Right lobe of liver (tissue), 4 donors: ENCODE results near the gene ZNF362.

ENCODE experiments used
- CTCF ChIP-seq, 4 donors: fragments of 200-600 bp in 3 of 4; fragments of 450-650 bp in 1 of 4; IDR thresholded peaks; one replicate each; pipeline versions ENCODE4 v1.5.1 to v1.8.0; 2016 to 2022; ENCODE audit warnings: antibody characterized with exemption in 4 of 4, mild to moderate bottlenecking in 2 of 4
- POLR2A ChIP-seq: fragments of 450-650 bp; IDR thresholded peaks from one replicate; pipeline ENCODE4 v1.6.1; 2017; ENCODE audit warnings: antibody characterized with exemption, mild to moderate bottlenecking
- donor health status: DM: no; HTN: no; CAD: no.
- donor health status: DM: no; HTN: no; CAD: no.
- donor health status: DM: no; HTN: yes; CAD: no.

GRCh38 chr1:33326785-33327184, 70.5 kb downstream of the ZNF362 start:
- TF ChIP-seq CTCF (IDR thresholded peaks at IDR 0.05), result no peak
- TF ChIP-seq POLR2A, result no peak
